Activated naive CD8-positive, alpha-beta T cell treated with anti-CD3 and anti-CD28 coated beads, Interleukin-2, amount 10 ng/mL, durations not matched to agents 7 days and 5 days (primary cell): ENCODE measurements around the gene SYNGR3. TPM values are rescaled to one million over a fixed set of nuclear protein-coding genes. Genes with fewer than 3 reads are reported as not detected.
A peak's percentile ranks its signal among the peaks of the same experiment; 100 is the strongest.
"Not testable (repeated sequence)": the region's sequence is repeated elsewhere in the genome, so short reads cannot be mapped to it uniquely, and the experiment has no call there.

ENCODE experiments used
- ATAC-seq: fragments of 150-1000 bp; cut with Tn5 transposase; one replicate; pipeline ENCODE4 v1.10.0; 2021; ENCODE audit warnings: low read depth, moderate library complexity
- POLR2A ChIA-PET: fragments of 350-600 bp; sonication (Branson Sonifier 250); formaldehyde crosslinking; loops from one replicate; lab custom pipeline; 2021; ENCODE audit warnings: antibody characterized with exemption; lab: Charles Lee
- DNase-seq: peaks from one replicate; pipeline ENCODE4 v3.0.0; 2021
- H3K27ac Mint-ChIP-seq: one replicate; pipeline ENCODE4 v1.8.0; 2022; ENCODE audit warnings: mild to moderate bottlenecking, mixed read lengths
- H3K27me3 Mint-ChIP-seq: one replicate; pipeline ENCODE4 v1.8.0; 2022; ENCODE audit warnings: mild to moderate bottlenecking, moderate library complexity, mixed read lengths
- H3K36me3 Mint-ChIP-seq: one replicate; pipeline ENCODE4 v1.8.0; 2021; ENCODE audit warnings: mild to moderate bottlenecking, mixed read lengths
- H3K4me1 Mint-ChIP-seq: one replicate; pipeline ENCODE4 v1.8.0; 2021; ENCODE audit warnings: mixed read lengths
- H3K4me3 Mint-ChIP-seq: one replicate; pipeline ENCODE4 v1.8.0; 2022; ENCODE audit warnings: mild to moderate bottlenecking, moderate library complexity, mixed read lengths
- H3K9me3 Mint-ChIP-seq: one replicate; pipeline ENCODE4 v1.8.0; 2021; ENCODE audit warnings: mixed read lengths
- total RNA-seq, 2 experiments: library from RNA; stranded (reverse); gene quantifications; one replicate each; pipeline ENCODE4 v1.2.3, GENCODE V29; 2021

SYNGR3 gene
- total RNA-seq, 2 experiments from 2014 or later = 2.0 to 2.2 TPM

DNA sequence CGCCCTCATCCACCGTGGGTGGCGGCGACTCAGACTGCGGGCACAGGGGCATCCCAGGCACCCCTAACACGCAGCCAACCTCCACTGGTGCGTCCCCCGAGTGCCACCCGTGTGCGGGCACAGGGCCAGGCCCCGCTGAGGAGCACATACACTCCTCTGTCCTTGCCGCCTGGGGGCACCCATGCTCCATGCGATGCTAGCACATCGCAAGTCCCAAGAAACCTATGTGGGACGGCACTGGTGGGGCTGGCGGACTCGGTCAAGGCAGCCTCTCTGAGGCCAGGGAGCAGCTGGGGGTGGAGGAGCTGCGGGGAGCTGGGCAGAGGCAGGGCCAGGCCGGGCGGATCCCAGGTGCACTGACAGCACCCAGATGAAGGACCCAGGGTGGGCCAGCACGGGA is 15.9 kb downstream of the SYNGR3 start:
- Mint-ChIP-seq H3K4me1 (peaks cover 25% of the 10 kb centered on the region), H3K4me3 (no peak overlapping the region), H3K27ac (no peak overlapping the region), H3K36me3 (no peaks in the 10 kb centered on the region), H3K9me3 (no peaks in the 10 kb centered on the region), H3K27me3 (no peaks in the 10 kb centered on the region)
- no peak for DNase-seq
- POLR2A ChIA-PET = interaction anchor here (0.6 to 1.3 kb wide), 3 partner anchors 14 to 244 kb away, joined by 3 to 9 read pairs (median 4); no protein-coding TSS in a partner anchor
- no peak for ATAC-seq

DNA sequence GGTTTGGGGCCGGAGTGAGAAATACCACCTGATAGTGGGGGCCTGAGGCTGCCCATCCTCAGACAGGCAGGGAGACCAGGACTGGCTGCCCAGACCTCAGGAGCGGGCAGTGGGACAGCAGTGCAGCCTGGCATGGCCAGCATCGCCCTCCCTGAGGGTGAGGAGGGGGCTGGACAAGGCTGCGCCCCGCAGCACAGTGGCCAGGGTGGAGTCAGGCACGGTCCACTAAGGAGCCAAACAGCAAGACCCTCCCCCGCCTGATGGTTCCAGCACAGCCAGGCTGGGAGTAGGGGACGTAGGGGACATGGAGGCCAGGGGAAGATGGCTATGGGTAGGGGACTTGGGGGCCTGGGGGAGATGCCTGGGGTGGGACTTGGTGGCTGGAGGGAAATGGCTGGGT is 16.5 kb downstream of the SYNGR3 start:
- no peak for ATAC-seq
- Mint-ChIP-seq H3K27me3 (no peaks in the 10 kb centered on the region), H3K9me3 (no peaks in the 10 kb centered on the region), H3K27ac (peak overlapping the region; percentile 70), H3K36me3 (no peaks in the 10 kb centered on the region), H3K4me1 (peaks cover 25% of the 10 kb centered on the region), H3K4me3 (peak overlapping the region; percentile 12)
- DNase-seq = no peak
- POLR2A ChIA-PET = interaction anchor here (0.6 kb wide), 1 partner anchor 244 kb away, joined by 4 read pairs; no protein-coding TSS in a partner anchor

DNA sequence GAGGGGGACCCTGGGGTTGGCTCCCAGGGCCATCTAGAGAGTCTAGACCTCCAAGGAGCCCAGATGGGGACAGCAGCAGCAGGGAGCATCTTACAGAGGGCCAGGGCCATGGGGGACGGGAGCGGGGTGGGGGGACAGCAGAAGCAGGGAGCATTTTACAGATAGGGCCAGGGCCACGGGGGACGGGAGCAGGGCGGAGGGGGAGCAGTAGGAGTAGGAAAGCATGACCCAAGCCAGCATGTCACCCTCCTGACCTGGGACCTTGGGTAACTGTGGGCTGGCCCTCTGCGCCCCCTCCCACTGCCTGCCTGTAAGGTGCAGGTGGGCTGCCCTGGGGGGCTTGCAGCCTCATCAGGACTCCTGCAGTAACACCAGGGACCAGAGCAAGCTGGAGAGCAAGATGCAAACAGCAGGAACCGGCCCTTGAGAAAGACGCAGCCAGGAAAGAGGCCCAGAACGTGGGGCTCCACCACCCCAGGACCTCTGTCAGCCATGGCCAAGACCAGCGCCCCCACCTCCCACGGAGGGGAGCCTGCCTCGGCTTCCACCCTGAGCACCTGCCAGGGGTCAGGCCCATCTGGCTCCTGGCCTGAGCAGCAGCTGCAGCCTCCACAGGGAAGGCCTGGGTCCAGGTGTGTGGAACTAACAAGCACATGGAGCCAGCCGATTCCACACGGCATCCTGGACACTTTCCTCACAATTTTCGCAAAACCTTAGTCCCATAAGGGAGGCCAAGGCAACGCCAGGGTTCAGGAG is 17.5 kb downstream of the SYNGR3 start:
- no peak for DNase-seq
- ATAC-seq = no peak
- peak overlapping the region; percentile 92 for H3K27ac Mint-ChIP-seq
- POLR2A ChIA-PET = interaction anchor here (0.6 to 2.2 kb wide), 5 partner anchors 17 to 147 kb away, joined by 3 to 25 read pairs (median 11); partner anchors contain the start of genes NTHL1, RPS2, TRAF7 and TSC2
- H3K27me3 Mint-ChIP-seq = no peaks in the 10 kb centered on the region
- H3K4me3 Mint-ChIP-seq = peak overlapping the region; percentile 93
- H3K9me3 Mint-ChIP-seq = no peaks in the 10 kb centered on the region
- H3K36me3 Mint-ChIP-seq = no peaks in the 10 kb centered on the region
- peaks cover 25% of the 10 kb centered on the region for H3K4me1 Mint-ChIP-seq

DNA sequence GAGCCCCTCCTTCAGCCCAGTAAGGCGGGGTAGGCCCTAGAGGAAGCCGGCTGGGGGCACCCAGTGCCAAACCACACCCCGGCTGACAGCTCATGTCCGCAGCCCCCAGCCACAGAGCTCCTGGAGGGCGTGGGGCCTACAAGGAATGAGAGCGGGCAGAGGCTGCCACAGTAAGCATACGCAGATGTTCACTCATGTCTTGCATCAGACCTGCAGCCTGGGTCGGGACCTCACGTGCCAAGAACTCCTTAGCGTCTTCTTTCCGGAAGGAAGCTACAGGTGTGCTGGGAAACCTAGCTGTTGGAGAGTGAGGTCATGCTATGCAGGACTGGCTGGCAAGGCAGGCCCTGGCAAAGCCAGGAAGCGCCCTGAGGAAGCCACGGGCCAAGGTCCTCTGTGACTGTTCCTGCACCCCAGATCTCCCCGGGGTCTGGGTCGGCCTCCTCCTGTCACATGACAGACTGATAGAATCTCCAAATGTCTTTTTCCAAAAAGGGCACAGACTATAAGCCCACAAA is 18.3 kb downstream of the SYNGR3 start:
- peak overlapping the region; percentile 92 for H3K27ac Mint-ChIP-seq
- peaks cover 25% of the 10 kb centered on the region for H3K4me1 Mint-ChIP-seq
- H3K9me3 Mint-ChIP-seq = no peaks in the 10 kb centered on the region
- H3K36me3 Mint-ChIP-seq = no peaks in the 10 kb centered on the region
- peak overlapping the region; percentile 93 for H3K4me3 Mint-ChIP-seq
- ATAC-seq (no peak), DNase-seq (no peak)
- POLR2A ChIA-PET = interaction anchor here (0.6 to 2.2 kb wide), 7 partner anchors 11 to 147 kb away, joined by 3 to 25 read pairs (median 7); partner anchors contain the start of genes NHERF2, NTHL1, RPS2 and TRAF7
- H3K27me3 Mint-ChIP-seq = no peaks in the 10 kb centered on the region

DNA sequence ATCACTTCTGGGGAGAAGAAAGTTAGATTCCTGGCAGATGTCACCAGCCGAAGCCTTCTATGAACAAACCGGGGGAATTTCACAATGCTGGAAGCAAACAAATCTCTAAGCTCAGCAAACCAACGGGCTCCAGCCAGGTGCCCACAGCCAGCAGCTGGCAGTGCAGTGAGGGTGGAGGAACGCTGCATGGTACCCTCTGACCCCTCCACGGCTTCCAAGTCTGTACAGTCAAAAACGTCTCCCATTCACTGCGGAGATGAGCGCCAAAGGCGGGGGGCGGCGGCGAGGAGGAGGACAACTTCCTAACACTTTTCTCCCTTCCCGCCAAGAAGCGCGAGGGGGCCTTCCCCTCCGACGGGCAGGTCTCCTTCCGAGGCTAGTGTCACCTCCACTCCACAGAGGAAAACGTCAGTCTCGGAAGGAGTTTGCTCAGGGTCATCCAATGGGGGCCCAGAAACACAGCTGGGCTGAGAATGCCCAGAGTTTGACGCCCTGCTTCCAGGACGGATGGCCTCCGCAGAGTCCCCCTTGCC is 18.9 kb downstream of the SYNGR3 start:
- POLR2A ChIA-PET = interaction anchor here (0.5 to 2.2 kb wide), 10 partner anchors 12 to 242 kb away, joined by 3 to 25 read pairs (median 6); partner anchors contain the start of genes NHERF2, NTHL1, RPS2 and TRAF7
- no peaks in the 10 kb centered on the region for H3K9me3 Mint-ChIP-seq
- H3K27me3 Mint-ChIP-seq = no peaks in the 10 kb centered on the region
- DNase-seq (peak; percentile 58), ATAC-seq (peak; percentile 12)
- H3K4me3 Mint-ChIP-seq = peak overlapping the region; percentile 93
- peaks cover 25% of the 10 kb centered on the region for H3K4me1 Mint-ChIP-seq
- H3K36me3 Mint-ChIP-seq = no peaks in the 10 kb centered on the region
- H3K27ac Mint-ChIP-seq = peak overlapping the region; percentile 92

DNA sequence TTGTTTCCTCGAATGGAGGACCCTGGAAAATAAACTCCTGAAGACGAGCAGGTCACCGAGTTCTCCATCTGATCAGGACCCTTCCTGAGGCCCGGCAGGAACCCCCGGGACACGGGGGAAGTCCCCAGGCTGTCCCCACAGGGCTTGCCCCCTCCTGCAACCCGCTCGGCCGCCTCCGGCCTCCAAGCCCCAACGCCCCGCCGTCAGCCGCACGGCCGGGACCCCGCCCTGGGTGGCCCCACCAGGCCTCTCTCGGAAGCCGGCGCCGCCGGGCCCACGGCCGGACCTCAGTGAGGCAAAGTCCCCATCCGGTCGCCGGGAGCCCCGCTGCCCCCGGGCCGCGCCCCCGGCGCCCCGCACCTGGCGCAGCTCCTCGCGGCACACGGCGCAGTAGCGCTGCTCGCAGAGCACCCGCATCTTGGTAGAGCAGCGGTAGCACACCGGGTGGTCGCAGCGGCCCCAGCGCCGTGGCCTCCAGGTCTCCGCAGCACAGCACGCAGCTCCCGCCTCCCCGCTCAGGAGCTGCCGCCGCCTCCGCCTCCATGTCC is 19.5 kb downstream of the SYNGR3 start:
- POLR2A ChIA-PET = interaction anchor here (0.5 to 2.2 kb wide), 8 partner anchors 18 to 241 kb away, joined by 3 to 17 read pairs (median 6); partner anchors contain the start of genes NHERF2, NTHL1, RPS2 and TRAF7
- H3K4me3 Mint-ChIP-seq = peak overlapping the region; percentile 93
- no peaks in the 10 kb centered on the region for H3K27me3 Mint-ChIP-seq
- H3K9me3 Mint-ChIP-seq = no peaks in the 10 kb centered on the region
- H3K36me3 Mint-ChIP-seq = no peaks in the 10 kb centered on the region
- DNase-seq = peak; percentile 64
- ATAC-seq = peak; percentile 50
- H3K4me1 Mint-ChIP-seq = peaks cover 25% of the 10 kb centered on the region
- peak overlapping the region; percentile 92 for H3K27ac Mint-ChIP-seq

DNA sequence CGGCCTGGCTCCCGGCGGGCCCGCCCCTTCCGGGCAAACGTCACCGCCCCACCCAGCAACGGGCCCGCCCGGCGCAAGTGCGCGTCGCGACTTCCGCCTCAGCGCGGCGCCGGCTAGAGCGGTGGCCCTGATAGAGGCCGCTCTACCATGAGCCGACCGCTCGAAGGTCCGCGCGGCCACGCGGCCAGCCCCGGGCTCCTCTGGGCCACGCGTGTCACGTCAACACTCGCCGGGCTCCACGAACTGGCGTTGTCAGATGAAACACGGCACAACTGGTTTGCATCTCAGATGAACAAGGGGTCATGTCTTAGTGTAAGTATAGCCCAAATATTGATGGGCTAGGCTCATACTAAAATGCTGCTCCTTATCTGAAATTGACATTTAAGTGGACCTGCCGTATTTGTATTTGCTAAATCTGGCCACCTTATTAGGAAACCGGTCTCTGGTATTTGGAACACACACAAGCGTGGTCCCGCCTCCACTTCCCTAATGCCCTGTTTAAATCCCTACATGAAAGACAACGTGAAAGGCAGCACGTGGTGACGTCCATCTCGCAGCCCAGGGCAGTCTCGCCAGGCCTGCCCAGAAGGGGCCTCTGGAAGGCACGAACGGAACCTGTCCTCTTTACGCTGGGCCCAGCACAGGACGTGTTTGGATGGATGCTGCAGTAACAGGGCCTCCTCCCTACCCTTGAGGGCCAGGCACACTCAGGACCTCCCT is 20.2 kb downstream of the SYNGR3 start, which contains the start of gene ZNF598:
Gene ZNF598, minus strand, starts transcription at position 31 of the 720 bp plus-strand sequence.
- H3K4me1 Mint-ChIP-seq = peaks cover 25% of the 10 kb centered on the region
- H3K27me3 Mint-ChIP-seq = no peaks in the 10 kb centered on the region
- H3K4me3 Mint-ChIP-seq = peak within 1 kb of the TSS; percentile 93
- DNase-seq = peak; percentile 91
- H3K36me3 Mint-ChIP-seq = no peaks in the 10 kb centered on the region
- H3K9me3 Mint-ChIP-seq = no peaks in the 10 kb centered on the region
- peak; percentile 86 for ATAC-seq
- POLR2A ChIA-PET = interaction anchor here (1.2 to 1.8 kb wide), 2 partner anchors 17 to 145 kb away, joined by 3 to 17 read pairs; partner anchors contain the start of genes NHERF2 and TRAF7
- H3K27ac Mint-ChIP-seq = peak within 1 kb of the TSS; percentile 92

DNA sequence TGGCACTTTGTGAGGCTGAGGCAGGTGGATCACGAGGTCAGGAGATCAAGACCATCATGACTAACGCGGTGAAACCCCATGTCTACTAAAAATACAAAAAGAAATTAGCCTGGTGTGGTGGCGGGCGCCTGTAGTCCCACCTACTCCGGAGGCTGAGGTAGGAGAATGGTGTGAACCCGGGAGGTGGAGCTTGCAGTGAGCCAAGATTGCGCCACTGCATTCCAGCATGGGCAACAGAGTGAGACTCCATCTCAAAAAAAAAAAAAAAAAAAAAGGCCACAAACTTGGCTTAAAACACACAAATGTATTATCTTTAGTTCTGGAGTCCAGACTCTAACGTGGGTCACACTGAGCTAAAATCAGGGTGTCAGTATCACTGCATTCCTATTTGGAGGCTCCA is 22.0 kb downstream of the SYNGR3 start:
- ATAC-seq, H3K4me3 Mint-ChIP-seq, H3K9me3 Mint-ChIP-seq, DNase-seq, H3K27ac Mint-ChIP-seq, H3K36me3 Mint-ChIP-seq, H3K27me3 Mint-ChIP-seq: not testable (repeated sequence)
- H3K4me1 Mint-ChIP-seq = peaks cover 19% of the 10 kb centered on the region
- POLR2A ChIA-PET = interaction anchor here (1.0 to 1.2 kb wide), 2 partner anchors 10 to 143 kb away, joined by 5 to 10 read pairs; no protein-coding TSS in a partner anchor

DNA sequence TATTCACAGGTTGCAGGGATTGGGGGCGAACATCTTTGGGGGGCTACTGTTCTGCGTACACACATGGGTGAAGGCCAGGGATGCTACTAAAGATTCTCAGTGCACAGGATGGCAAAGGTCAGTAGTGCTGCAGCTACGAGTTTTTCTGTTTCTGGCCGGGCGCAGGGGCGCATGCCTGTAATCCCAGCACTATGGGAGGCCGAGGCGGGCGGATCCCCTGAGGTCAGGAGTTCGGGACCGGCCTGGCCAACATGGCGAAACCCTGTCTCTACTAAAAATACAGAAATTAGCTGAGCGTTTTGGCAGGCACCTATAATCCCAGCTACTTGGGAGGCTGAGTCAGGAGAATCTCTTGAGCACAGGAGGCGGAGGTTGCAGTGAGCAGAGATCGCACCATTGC is 23.8 kb downstream of the SYNGR3 start:
- Mint-ChIP-seq H3K27ac (no peak overlapping the region), H3K9me3 (no peaks in the 10 kb centered on the region), H3K4me3 (no peak overlapping the region), H3K27me3 (peaks cover 5% of the 10 kb centered on the region), H3K36me3 (no peaks in the 10 kb centered on the region), H3K4me1 (peaks cover 6% of the 10 kb centered on the region)
- POLR2A ChIA-PET = interaction anchor here (1.0 kb wide), 1 partner anchor 142 kb away, joined by 3 read pairs; the partner anchor contains the start of gene TRAF7
- no peak for DNase-seq
- ATAC-seq = no peak

DNA sequence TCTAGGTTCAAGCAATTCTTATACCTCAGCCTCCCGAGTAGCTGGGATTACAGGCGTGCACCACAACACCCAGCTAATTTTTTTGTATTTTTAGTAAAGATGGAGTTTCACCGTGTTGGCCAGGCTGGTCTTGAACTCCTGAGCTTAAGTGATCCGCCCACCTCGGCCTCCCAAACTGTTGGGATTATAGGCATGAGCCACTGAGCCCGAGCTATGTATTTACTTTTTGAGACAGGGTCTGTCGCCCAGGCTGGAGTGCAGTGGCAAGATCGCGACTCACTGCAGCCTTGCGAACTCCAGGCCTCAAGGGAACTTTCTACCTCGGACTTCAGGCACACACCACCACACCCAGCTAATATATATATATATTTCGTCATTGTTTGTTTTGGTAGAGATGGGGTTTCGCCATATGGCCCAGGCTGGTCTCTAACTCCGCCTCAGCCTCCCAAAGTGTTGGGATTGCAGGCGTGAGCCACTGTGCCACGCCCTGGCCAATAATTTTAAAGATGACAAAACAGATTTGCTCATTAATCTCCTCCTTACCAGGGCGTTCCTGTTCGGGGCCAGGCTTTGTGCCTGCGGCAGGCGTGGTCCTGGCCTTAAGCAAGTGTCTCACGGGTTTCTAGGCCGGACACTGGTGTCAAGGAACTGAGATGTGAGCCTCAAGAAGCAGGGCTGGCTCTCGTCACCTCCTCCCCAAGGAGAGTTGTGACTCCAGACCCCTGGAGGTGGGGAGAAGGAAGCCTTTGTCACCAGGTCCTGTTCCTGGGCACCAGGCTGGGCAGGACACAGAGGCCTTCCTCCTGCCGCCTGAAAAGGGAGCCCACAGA is 25.6 kb downstream of the SYNGR3 start:
- H3K4me1 Mint-ChIP-seq = peaks cover 2% of the 10 kb centered on the region
- no peak overlapping the region for H3K4me3 Mint-ChIP-seq
- no peak for ATAC-seq
- H3K27ac Mint-ChIP-seq = no peak overlapping the region
- no peak for DNase-seq
- POLR2A ChIA-PET = no interaction called here
- peaks cover 12% of the 10 kb centered on the region for H3K27me3 Mint-ChIP-seq
- H3K36me3 Mint-ChIP-seq = no peaks in the 10 kb centered on the region
- H3K9me3 Mint-ChIP-seq = no peaks in the 10 kb centered on the region

DNA sequence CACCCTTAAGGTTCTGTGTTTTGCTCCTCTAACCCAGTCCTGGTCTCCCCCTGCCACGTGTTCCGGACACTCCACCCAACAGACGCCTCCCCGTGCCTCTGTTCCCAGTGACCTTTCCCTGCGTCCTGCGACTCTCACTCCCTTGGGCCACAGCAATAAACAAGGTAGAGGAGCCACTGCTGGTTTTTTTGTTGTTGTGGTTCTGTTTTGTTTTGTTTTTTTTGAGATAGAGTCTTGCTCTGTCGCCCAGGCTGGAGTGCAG is 26.1 kb downstream of the SYNGR3 start:
- Mint-ChIP-seq H3K4me3 (no peak overlapping the region), H3K36me3 (no peaks in the 10 kb centered on the region), H3K9me3 (no peaks in the 10 kb centered on the region), H3K27me3 (peaks cover 18% of the 10 kb centered on the region), H3K27ac (no peak overlapping the region), H3K4me1 (peaks cover 1% of the 10 kb centered on the region)
- POLR2A ChIA-PET = interaction anchor here (1.4 kb wide), 1 partner anchor 139 kb away, joined by 6 read pairs; no protein-coding TSS in a partner anchor
- ATAC-seq (no peak), DNase-seq (no peak)

DNA sequence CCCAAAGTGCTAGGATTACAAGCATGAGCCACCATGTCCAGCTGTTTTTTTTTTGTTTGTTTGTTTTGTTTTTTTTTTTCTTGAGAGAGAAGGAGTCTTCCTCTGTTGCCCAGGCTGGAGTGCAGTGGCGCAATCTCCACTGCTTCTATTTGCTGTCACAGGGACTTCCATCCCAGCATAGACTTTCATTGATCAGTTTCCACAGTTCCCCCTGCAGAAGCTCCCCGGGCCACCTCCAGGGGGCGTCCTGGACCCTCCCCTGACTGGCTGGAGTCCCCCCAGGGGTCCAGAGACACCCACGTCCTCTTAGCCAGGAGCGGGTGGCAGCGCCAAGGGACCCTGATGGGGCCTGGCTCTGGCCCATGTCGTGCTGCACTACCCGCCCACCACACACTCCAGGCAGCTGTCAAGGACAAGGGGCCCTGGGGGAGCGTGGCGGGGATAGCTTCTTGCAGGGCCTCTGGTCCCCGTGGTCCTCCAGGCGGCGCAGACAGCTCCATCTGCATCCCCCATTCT is 26.7 kb downstream of the SYNGR3 start:
- POLR2A ChIA-PET = interaction anchor here (1.4 kb wide), 1 partner anchor 138 kb away, joined by 6 read pairs; no protein-coding TSS in a partner anchor
- Mint-ChIP-seq H3K27me3 (peaks cover 23% of the 10 kb centered on the region), H3K9me3 (no peaks in the 10 kb centered on the region), H3K36me3 (no peaks in the 10 kb centered on the region), H3K4me3 (no peak overlapping the region), H3K27ac (no peak overlapping the region), H3K4me1 (peaks cover 1% of the 10 kb centered on the region)
- ATAC-seq (no peak), DNase-seq (no peak)
